ENCODE data around the gene PIAS4. TPM values are rescaled to one million over a fixed set of nuclear protein-coding genes. Genes with fewer than 3 reads are reported as not detected.
A peak's percentile ranks its signal among the peaks of the same experiment; 100 is the strongest.

Gene PIAS4
- total and polyA plus RNA-seq, 2 of the 13 experiments (the other 11 are each of a cell fraction or from before 2014, with no cell fraction given) = 9.0 to 20.1 TPM

DNA sequence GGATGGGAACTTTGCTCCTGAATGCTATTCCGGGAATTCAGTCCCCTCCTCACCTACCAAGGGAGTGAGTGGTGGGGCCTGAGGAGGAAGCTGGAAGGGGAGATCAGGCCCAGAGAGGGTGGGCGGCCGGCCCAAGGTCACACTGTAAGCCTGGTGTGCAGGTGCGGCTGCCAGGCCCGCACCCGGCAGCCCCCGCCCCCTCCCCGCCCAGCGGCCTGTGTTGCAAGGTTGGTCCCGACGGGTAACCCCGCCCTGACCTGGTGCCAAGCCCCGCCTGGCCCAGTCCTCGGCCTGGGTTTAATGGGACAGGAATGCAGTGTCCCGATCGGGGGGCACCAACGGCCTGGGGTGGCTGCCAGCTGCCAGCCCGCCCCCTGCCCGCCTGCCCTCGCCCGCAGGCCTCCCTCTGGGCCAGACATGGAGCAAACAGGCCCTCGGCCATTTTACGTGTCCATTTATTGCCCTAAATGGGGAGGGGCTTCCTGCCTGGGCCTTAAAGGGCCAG lies 53.7 kb downstream of the PIAS4 start (continued):
- TF ChIP-seq XBP1 (CRISPR knock-in tag; IDR thresholded peaks at IDR 0.05) (no peak), HNRNPK (IDR thresholded peaks at IDR 0.05; ENCODE audit: low read depth, low read length, poor library complexity, severe bottlenecking) (peak; percentile 10), KDM2A (CRISPR knock-in tag; IDR thresholded peaks at IDR 0.05; ENCODE audit: borderline replicate concordance, low read depth) (peak; percentile 69), ADNP (CRISPR knock-in tag; IDR thresholded peaks at IDR 0.05) (0 out of 2 replicates have a peak, but pooled peaks have one; percentile 4), FOXC1 (CRISPR knock-in tag; IDR thresholded peaks at IDR 0.05; ENCODE audit: borderline replicate concordance) (0 out of 2 replicates have a peak, but pooled peaks have one; percentile 7), CEBPB (IDR thresholded peaks at IDR 0.05; ENCODE audit: borderline replicate concordance, low read depth, low read length) (peak; percentile 77), HNRNPL (IDR thresholded peaks at IDR 0.05; ENCODE audit: low read depth, low read length) (peak; percentile 94), BCL6 (CRISPR knock-in tag; IDR thresholded peaks at IDR 0.05) (peak; percentile 46; the same call in 1 of the 2 replicates), ZFP62 (CRISPR knock-in tag; IDR thresholded peaks at IDR 0.05) (no peak), ZNF558 (CRISPR knock-in tag; IDR thresholded peaks at IDR 0.05; ENCODE audit: borderline replicate concordance) (0 out of 2 replicates have a peak, but pooled peaks have one; percentile 66), THRA (CRISPR knock-in tag; IDR thresholded peaks at IDR 0.05; ENCODE audit: borderline replicate concordance) (peak; percentile 57; the same call in 1 of the 2 replicates), POLR2G (IDR thresholded peaks at IDR 0.05; ENCODE audit: low read depth, low read length) (peak; percentile 50; the same call in 1 of the 2 replicates), AKAP8 (CRISPR knock-in tag; IDR thresholded peaks at IDR 0.05) (peak; percentile 98), ZBTB8A (CRISPR knock-in tag; IDR thresholded peaks at IDR 0.05; ENCODE audit: borderline replicate concordance, low read depth) (peak; percentile 97), PRDM15 (CRISPR knock-in tag; IDR thresholded peaks at IDR 0.05) (no peak), ZBTB7B (CRISPR knock-in tag; IDR thresholded peaks at IDR 0.05) (peak; percentile 65; the same call in 1 of the 2 replicates), RARA (CRISPR knock-in tag; IDR thresholded peaks at IDR 0.05) (peak; percentile 71), ELF1 (CRISPR knock-in tag; IDR thresholded peaks at IDR 0.05) (0 out of 2 replicates have a peak, but pooled peaks have one; percentile 10), TAF1 (CRISPR knock-in tag; IDR thresholded peaks at IDR 0.05) (peak; percentile 49; the same call in 1 of the 2 replicates)
- TF ChIP-seq, protein P1, sequence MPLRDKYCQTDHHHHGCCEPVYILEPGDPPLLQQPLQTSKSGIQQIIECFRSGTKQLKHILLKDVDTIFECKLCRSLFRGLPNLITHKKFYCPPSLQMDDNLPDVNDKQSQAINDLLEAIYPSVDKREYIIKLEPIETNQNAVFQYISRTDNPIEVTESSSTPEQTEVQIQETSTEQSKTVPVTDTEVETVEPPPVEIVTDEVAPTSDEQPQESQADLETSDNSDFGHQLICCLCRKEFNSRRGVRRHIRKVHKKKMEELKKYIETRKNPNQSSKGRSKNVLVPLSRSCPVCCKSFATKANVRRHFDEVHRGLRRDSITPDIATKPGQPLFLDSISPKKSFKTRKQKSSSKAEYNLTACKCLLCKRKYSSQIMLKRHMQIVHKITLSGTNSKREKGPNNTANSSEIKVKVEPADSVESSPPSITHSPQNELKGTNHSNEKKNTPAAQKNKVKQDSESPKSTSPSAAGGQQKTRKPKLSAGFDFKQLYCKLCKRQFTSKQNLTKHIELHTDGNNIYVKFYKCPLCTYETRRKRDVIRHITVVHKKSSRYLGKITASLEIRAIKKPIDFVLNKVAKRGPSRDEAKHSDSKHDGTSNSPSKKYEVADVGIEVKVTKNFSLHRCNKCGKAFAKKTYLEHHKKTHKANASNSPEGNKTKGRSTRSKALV (CRISPR knock-in tag; IDR thresholded peaks at IDR 0.05) = no peak
- TF ChIP-seq, protein P2, sequence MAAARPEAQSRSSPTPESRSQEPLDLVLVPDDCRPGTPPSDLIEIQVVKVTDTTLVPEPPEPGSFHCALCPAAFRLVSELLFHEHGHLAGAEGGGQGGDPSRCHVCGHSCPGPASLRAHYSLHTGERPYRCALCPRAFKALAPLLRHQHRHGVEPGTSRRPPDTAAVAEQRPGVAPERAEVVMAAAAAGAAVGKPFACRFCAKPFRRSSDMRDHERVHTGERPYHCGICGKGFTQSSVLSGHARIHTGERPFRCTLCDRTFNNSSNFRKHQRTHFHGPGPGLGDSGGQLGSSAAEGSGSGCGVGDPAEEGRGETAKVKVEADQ (CRISPR knock-in tag; IDR thresholded peaks at IDR 0.05; ENCODE audit: borderline replicate concordance) = no peak

Data from HepG2 (cell line).